ENCODE data around the gene IGFBPL1. TPM values are rescaled to one million over a fixed set of nuclear protein-coding genes. Genes with fewer than 3 reads are reported as not detected.
A peak's percentile ranks its signal among the peaks of the same experiment; 100 is the strongest.

The IGFBPL1 gene
- polyA plus RNA-seq, 1 donor (not counting 4 experiments of a cell fraction or from before 2014, with no cell fraction given), result not detected

- H3K27me3 ChIP-seq (ENCODE audit: control insufficient read depth, extremely low read depth, insufficient read depth, low read length), result peaks cover 52% of the 10 kb centered on the region
Observed at GRCh38 chr9:38424918-38425317, 664 bp upstream of the IGFBPL1 start.

GRCh38 chr9:38423273-38423972, 831 bp downstream of the IGFBPL1 start:
- Histone ChIP-seq H4K20me1 (ENCODE audit: control insufficient read depth, extremely low read depth, insufficient read depth, low read length) (no peaks in the 10 kb centered on the region), H3K36me3 (ENCODE audit: control insufficient read depth in 2 of 2, extremely low read depth in 1 of 2, insufficient read depth in 2 of 2, low read length in 2 of 2) (no peaks in the 10 kb centered on the region), H3K9ac (ENCODE audit: control insufficient read depth, extremely low read depth, insufficient read depth, low read length) (no peak overlapping the region), H3K4me3 (ENCODE audit: control insufficient read depth in 2 of 3, extremely low read depth in 1 of 3, insufficient read depth in 2 of 3, low read depth in 1 of 3, low read length in 3 of 3) (peak overlapping the region in 1 of 3 experiments; percentile 11), H3K4me2 (ENCODE audit: control insufficient read depth, extremely low read depth, insufficient read depth, low read depth, low read length) (peak overlapping the region; percentile 61), H3K9me1 (ENCODE audit: control insufficient read depth, extremely low read depth, insufficient read depth, low read length) (no peaks in the 10 kb centered on the region), H3K79me2 (ENCODE audit: control insufficient read depth, insufficient read depth, low read length) (no peaks in the 10 kb centered on the region), H2AFZ (ENCODE audit: control insufficient read depth, low read length) (no peak overlapping the region), H3K27me3 (ENCODE audit: control insufficient read depth, extremely low read depth, insufficient read depth, low read length) (peaks cover 52% of the 10 kb centered on the region), H3K4me1 (ENCODE audit: control insufficient read depth, extremely low read depth, insufficient read depth, low read length) (no peaks in the 10 kb centered on the region), H3K27ac (ENCODE audit: control insufficient read depth, insufficient read depth, low read length) (no peak overlapping the region), H3K9me3 (ENCODE audit: control insufficient read depth, low read depth, low read length) (no peaks in the 10 kb centered on the region)
- no peak for DNase-seq (ENCODE audit: low read depth, low spot score)
- TF ChIP-seq EZH2 (IDR thresholded peaks at IDR 0.05; ENCODE audit: low read length) (peak; percentile 44), CTCF (optimal IDR thresholded peaks at IDR 0.05 in 1 of 3, IDR thresholded peaks at IDR 0.05 in 1 of 3, conservative IDR thresholded peaks at IDR 0.05 in 1 of 3; ENCODE audit: extremely low read depth in 1 of 3, insufficient read depth in 2 of 3, low read length in 3 of 3) (no peak)
- dilution Hi-C loops (cut with MboI; ENCODE audit: extremely low pct_ligation_motif_present, low sequenced_read_pairs), result no loop called here
- FAIRE-seq, result no peak

More at GRCh38 chr9:38424918-38425317, 664 bp upstream of the IGFBPL1 start:
- dilution Hi-C loops (cut with MboI; ENCODE audit: extremely low pct_ligation_motif_present, low sequenced_read_pairs), result no loop called here
- Histone ChIP-seq H3K9me3 (ENCODE audit: control insufficient read depth, low read depth, low read length) (no peaks in the 10 kb centered on the region), H3K4me1 (ENCODE audit: control insufficient read depth, extremely low read depth, insufficient read depth, low read length) (no peaks in the 10 kb centered on the region), H3K27ac (ENCODE audit: control insufficient read depth, insufficient read depth, low read length) (no peak overlapping the region), H3K4me2 (ENCODE audit: control insufficient read depth, extremely low read depth, insufficient read depth, low read depth, low read length) (no peak overlapping the region), H3K4me3 (ENCODE audit: control insufficient read depth in 2 of 3, extremely low read depth in 1 of 3, insufficient read depth in 2 of 3, low read depth in 1 of 3, low read length in 3 of 3) (no peak overlapping the region), H3K36me3 (ENCODE audit: control insufficient read depth in 2 of 2, extremely low read depth in 1 of 2, insufficient read depth in 2 of 2, low read length in 2 of 2) (no peaks in the 10 kb centered on the region), H4K20me1 (ENCODE audit: control insufficient read depth, extremely low read depth, insufficient read depth, low read length) (no peaks in the 10 kb centered on the region), H3K79me2 (ENCODE audit: control insufficient read depth, insufficient read depth, low read length) (no peaks in the 10 kb centered on the region), H2AFZ (ENCODE audit: control insufficient read depth, low read length) (no peak overlapping the region), H3K9me1 (ENCODE audit: control insufficient read depth, extremely low read depth, insufficient read depth, low read length) (no peaks in the 10 kb centered on the region), H3K9ac (ENCODE audit: control insufficient read depth, extremely low read depth, insufficient read depth, low read length) (no peak overlapping the region)
- TF ChIP-seq CTCF (optimal IDR thresholded peaks at IDR 0.05 in 1 of 3, IDR thresholded peaks at IDR 0.05 in 1 of 3, conservative IDR thresholded peaks at IDR 0.05 in 1 of 3; ENCODE audit: extremely low read depth in 1 of 3, insufficient read depth in 2 of 3, low read length in 3 of 3), result no peak
- peak; percentile 56 for TF ChIP-seq EZH2 (IDR thresholded peaks at IDR 0.05; ENCODE audit: low read length)
- DNase-seq (ENCODE audit: low read depth, low spot score) (no peak), FAIRE-seq (no peak)

Data from keratinocyte (primary cell).